CMK (cell line): ENCODE measurements around the gene ATP2B1.

Experiments
- DNase-seq: peaks from one replicate; pipeline ENCODE4 v3.0.0-alpha.2; 2010; ENCODE audit warnings: low read depth

The ATP2B1 gene

DNA sequence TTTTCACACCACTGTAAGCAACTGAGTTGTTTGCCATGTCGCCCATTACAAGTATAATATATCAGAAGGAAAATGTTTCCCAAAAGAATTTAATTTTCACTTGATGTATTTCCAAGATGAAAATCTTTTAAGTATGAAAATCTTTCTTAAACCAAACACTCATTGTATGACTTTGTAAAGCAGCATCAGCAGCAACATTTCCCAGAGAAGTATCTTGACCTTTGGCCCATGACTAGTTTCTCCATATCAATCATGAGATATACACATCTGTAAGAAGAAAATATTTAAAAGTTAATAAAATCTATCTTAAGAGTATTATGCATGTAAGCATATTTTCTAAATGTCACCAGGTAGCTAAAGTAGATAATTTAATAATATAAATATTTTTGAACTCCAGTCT, 52.8 kb downstream of the ATP2B1 start:
- no peak for DNase-seq

DNA sequence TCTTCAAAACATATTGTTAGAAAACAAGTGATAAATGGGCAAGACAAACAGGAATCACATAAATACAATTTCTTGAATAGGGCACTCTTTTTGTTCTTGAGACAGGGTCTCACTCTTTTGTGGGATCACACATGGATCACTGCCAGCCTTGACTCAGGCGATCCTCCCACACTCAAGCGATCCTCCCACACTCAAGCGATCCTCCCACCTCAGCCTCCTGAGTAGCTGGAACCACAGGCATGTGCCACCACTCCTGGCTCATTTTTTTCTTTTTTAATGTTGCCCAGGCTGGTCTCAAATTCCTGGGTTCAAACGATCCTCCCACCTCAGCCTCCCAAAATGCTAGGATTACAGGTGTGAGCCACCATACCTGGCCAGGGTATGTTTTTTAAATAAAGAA, 57.4 kb downstream of the ATP2B1 start:
- no peak for DNase-seq

DNA sequence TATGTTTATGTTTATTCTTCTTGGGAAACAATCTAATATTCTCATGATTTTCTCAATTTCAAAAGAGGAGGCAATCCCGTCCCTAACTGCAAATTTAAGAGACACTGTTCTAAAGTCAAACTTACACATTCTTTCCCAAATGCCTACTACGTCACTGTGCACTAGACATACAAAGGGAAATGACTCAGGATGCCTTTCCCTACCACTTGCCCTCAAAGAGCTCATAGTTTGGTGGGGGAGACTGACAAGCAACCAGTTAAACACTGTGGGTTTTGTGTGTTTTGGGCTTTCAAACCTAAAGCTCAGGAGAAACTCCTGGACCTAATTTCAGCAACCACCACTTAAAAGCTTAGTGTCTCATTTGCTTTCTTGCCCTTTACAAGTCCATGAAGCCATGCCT, 58.4 kb downstream of the ATP2B1 start:
- DNase-seq = no peak

DNA sequence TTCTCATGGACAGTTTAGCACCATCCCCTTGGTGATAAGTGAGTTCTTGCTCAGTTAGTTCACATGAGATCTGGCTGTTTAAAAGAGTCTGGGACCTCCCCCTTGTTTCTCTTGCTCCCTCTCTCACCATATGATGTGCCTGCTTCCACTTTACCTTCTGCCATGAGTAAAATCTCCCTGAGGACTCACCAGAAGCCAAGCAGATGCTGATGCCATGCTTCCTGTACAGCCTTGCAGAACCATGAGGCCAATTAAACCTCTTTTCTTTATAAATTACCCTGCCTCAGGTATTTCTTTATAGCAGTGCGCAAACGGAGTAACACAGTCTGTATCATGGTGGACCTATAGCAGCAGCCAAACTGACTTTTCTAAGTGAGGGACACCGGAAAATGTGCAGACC, 58.8 kb downstream of the ATP2B1 start:
- DNase-seq = no peak

DNA sequence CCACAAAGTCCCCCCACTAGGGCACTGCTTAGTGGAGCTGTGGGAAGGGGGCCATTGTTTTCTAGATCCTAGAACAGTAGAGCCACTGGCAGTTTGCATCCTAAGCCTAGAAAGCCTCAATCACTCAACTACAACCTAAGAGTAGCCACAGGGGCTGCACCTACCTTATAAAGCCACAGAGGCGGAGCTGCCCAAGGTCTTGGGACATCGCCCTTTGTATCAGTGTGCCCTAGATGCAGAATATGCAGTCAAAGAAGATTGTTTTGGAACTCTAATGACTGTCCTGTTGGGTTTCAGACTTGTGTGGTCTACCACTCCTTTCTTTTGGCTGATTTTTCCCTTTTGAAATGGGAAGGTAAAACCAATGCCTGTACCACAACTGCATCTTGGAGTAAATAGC, 59.5 kb downstream of the ATP2B1 start:
- DNase-seq = no peak

DNA sequence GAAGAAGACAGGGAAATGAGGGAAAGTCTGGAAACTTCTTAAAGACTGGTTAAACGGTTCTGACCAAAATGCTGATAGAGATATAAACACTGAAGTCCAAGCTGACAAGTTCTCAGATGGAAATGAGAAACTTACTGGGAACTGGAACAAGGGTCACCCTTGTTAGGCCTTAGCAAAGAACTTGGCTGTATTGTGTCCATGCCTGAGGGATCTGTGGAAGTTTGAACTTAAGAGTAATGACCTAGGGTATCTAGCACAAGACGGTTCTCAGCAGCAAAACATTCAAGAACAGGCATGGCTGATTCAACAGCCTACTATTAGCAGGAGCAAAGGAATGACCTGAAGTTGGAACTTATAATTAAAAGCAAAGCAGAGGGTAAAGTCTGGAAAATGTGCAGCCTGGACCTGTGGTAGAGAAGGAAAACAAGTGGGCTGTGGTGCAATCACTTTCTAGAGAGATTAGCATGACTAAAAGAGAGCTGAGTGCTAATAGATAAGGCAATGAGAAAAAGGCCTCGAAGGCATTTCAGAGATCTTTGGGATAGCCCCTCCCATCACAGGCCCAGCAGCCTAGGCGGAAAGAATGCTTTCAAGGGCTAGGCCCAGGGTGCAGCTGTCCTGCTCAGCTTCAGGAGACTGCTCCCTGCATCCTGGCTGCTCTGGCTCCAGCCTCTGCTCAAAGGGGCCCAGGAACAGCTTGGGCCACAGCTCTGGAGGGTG, 60.3 kb downstream of the ATP2B1 start:
- no peak for DNase-seq

DNA sequence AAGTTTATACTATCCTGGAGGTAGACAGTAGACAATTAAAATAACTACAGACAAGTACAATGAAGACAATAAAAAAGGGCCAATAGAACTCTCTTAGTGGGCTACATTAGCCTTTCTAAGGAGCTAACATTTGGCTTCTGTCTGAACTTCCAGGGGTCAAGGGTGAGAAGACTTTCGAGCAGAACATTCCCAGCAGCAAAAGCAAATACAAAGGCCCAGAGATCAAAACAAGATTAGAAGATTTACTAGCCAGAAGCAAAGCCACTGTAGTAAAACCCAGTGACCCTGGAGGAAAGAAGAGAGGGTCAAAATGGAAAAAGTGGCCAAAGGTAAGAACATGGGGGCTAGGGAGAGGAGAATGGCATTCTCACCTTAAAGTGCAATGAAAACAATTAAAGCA, 63.2 kb downstream of the ATP2B1 start:
- no peak for DNase-seq

DNA sequence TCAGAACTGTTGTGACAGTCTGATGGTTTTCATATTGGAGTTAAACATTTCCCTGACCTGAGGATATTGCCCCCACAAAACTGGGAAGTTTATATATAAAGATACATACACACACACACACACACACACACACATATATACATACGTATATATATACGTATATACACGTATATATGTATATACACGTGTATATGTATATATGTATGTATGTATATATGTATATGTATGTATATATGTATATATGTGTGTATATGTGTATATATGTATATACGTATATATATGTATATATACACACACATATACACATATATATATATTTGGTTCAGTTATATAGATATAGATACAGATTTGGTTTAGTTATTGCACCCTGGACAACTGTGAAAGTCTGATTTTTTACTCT, 65.7 kb downstream of the ATP2B1 start:
- no peak for DNase-seq

DNA sequence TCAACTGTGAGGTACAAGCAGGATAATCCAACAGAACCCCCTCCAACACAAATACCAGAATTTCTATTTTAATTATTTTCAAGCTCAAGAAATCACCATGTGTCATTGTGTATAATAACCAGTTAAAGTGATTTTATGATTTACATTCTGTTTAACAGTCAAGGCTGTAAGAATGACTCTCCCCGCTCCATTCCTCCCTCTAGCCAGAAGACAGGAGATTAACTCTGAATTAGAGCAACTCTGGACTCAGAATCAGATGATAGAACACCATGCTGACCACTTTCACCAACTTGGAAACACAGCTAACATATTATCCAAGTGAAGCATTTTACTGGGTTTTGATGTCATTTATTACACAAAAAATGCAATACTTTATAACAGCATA, 71.9 kb downstream of the ATP2B1 start:
- no peak for DNase-seq

DNA sequence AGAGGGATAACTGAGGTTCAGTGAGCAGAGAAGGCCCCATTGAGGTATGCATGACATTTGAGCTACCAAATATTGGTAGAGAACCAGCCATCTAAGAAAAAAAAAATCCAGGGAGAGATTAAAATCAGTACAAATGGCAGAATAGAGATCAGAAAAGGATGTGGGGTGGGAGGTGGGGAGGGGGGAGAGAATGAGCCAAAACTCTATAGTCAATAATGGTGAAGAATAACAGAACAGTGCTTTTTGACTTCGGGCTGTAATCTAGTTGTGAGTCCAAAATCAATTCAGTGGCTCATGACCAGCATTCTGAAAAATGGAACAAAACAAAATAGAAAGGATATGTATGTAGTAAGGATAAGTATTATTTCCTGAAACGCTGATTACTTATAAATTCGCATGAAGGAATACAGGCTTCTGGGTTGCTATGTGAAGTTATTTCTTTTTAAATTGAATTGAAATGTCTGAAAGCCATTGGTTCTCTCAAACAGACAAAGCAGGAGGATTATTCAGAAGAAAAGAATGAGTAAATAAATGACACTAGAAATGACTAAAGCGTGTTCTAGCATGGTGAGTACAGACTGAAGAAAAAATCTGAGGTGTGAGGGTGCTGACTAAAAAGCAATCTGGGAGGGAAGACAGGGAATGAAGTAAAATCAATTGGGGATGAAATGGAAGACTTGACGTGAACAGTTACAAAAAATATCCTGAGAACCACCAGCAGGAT, 72.4 kb downstream of the ATP2B1 start:
- no peak for DNase-seq

DNA sequence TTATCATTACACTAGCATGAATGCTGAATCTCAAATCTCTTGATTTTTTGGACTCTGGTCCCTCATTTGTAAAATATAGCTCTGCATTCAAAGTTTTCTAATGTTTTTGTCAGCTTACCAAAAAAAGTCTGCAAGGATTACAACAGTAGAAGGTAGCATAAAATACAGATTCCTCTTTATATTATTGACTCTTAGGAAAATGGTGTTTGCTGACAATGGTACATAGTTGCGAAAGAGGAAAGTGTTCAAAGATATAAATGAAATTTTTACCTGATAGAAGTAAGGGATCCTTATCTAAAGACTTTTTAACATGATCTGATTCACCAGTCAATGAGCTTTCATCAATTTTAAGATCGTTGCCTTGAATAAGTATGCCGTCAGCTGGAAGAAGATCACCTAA, 74.1 kb downstream of the ATP2B1 start:
- DNase-seq = no peak

DNA sequence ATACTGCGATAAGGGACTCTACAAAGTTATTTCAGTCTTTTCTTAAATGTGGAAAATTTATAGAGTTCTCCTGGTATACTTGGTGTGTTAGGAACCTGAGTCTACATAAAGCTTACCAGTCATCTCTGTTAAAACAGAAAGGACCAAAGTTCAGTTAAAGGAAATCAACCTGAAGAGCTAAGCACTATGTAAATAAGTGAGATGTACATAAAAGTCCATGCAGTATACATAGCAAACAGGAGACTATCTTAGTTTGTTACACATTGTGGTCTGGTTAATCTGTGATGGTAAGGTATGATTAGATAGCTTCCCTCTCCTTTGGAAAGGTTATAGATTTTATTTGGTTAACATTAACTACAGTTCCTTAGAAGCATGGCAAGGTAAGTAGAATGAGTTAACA, 75.9 kb downstream of the ATP2B1 start:
- DNase-seq = no peak

DNA sequence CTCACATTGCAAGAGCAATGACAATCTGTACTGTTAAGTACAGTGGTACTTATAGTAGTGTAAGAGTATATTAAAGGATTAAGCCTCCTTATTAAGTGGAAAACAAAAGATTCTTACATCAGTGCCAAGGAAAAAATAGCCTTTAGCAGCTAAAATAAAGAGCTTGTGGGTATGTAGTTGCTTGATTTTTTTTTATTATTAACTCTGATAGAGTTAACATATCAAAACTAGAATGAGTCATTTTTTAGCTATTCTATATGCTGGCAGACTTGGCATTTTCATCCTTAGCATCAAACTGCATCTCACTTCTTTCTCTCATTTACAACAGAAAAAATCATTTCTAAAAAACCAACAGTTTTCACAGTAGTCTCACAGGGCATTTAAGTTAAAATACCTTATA, 86.5 kb downstream of the ATP2B1 start:
- no peak for DNase-seq

DNA sequence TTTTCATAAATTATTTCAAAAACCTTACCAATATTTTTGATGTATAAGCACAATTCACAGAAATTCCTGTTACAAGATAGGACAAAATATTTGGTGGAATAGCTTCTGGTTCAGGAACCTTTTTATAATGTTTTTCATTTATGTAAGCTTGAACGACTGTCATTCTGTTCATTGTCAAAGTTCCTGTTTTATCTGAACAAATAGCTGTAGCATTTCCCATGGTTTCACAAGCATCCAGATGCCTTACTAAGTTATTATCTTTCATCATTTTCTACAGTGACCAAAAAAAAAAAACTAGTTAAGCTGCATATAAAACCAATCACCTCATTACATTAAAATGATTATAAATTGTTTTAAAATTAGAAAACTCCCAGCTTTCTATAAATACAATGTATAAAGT, 87.1 kb downstream of the ATP2B1 start:
- no peak for DNase-seq

DNA sequence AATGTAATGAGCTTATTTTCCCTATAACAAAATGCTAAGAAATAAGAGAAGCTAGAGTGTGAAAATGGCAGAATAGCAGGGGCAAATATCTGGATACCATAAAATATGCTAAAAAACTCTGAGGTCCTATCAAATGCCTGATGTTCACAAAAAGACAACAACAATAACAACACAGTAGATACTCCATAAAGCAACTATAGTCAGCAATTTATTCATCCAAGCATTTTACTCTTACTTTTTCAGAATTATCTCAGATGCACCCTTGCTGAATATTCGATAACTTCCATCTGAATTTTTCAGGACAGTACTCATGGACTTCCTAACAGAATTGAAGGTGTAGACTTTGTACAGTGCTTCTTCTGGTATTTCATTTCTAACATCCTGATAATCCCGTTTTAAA, 88.9 kb downstream of the ATP2B1 start:
- no peak for DNase-seq

DNA sequence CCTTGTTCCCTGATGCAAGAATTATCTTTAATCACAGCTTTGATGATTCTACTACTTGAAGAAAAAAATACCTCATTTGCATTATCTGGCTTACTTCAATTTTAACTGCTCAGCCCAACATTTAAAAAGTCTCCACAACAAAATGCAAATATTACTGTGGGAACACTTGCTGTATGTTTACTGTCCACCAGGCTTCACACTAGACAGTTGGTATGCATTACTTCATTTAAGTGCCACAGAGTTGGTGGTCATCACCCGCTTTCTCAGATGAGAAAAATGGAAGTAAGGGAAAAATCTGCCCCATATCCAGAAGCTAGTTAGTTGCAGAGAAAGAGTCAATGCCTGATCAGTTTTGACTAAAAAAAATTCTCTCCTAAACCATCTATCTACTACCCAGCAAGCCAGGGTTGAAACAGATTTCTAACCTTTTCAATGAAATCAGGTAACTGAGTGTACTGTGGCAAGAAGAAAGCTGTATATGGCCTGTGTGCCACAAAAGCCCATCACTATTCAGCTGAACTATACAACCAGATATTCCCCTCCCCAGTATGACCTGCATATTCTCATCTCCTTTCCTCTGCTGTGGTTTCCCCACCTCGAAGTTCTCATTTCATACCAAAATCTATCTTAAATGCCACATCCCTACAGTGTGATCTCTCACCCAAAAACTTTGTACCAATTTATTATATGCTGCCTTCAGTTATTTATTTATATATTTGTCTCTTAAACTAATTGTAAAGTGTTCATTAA, 90.3 kb downstream of the ATP2B1 start:
- DNase-seq = no peak

DNA sequence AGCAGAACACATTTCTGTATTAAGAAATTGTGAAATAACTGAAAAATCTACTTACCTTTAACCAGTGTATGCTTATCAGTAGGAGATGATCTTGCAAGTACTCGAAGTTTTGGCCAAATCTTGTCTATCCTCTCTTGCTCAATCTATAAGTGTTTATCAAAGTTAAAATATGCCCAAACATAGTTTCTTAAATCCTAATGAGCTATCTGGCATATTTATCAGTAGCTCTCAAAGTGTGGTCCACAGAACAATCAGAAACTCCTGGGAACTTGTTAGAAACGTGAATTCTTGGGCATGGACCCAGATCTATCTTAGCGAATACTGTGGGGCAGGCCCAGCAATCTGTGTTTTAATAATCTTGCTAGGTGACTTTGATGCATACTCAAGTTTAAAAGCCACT, 98.3 kb downstream of the ATP2B1 start:
- no peak for DNase-seq

DNA sequence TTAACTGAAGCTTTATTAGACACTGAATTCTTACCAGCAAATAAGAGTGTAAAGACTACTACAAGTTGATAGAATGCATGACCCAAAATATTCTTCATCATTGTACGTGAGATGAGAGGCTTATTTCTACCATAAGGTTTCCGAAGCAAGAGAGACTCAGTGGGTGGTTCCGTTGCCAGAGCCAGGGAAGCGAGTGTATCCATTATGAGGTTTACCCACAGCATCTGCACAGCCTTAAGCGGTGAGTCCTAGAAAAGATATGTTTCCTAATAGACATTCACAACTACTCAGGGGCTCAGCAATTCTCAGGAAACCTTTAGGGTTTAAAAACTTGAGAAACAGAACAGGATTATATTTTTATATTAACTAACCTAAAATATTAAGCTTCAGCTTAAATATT, 105.0 kb downstream of the ATP2B1 start:
- no peak for DNase-seq

DNA sequence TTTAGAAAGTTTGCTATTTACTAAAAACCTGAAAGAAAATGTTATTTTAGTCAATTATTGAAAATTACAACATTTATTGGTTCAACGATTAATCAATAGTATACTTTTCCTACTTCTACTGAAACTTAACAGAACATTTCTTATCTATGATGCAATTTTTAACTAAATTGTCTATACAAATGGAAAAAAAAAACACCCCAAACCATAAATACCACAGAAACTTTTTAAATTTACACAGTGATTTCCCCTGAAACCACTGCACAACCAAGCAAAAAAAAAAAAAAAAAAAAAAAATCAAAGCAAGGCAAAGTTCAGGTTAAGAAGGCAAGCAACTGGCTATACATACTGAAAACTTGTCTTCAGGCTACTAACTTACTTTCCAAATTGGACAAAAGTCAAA, 110.9 kb downstream of the ATP2B1 start:
- DNase-seq = no peak

DNA sequence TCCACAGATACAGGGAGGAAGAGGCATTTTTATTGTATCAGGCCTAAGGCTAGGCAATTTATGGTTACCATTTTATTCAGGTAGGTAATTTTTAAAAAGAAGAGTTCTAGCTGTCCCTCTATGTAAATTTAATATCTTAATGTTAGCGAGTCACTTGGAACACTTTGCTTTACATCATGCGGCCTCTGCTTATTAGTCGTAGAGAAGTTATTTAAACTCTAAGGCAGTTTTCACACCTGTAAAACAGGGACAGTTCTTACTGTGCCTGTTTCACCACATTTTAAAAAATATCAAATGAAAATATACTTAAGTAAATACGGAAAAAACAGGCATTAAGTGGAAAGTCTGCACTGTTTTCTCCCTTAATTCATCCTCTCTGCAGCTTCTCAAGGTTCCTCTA, 111.4 kb downstream of the ATP2B1 start:
- no peak for DNase-seq

DNA sequence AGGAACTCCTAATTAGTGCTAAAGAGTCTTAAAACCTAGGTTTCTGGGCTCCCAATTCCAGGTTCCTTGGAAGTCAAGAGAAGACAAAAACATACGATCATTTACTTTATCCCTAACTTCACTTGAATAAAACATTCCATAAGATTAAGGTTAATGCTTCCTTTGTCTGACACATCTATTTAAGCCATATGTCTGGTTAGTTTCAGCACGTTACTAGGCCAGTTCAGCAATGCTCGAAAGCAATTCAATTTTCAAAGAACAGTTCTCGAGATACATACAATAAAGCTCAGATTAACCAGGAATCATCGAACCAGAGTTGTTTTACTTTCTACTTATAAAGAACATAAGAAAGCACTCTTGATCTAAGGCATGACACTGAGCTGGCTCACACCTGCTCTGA, 114.8 kb downstream of the ATP2B1 start:
- DNase-seq = no peak

DNA sequence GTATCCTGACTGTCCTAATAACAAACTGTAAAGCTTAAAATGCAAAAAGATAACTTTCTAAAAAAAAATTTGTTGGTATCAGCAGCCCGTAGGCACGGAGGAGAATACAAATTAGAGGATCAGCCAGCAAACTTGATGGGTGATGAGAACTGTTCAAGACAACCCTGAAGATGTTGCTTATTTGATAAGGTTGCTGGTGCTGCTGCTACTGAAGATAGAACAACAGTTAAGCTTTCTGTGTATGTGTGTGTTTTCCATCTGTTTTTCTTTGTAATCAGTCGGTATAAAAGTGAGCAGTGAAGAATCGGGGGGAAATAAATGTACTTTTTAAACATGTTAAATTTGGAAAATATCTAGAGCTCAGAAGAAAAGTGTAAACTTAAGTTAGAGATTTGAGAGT, 115.4 kb downstream of the ATP2B1 start:
- DNase-seq = no peak

DNA sequence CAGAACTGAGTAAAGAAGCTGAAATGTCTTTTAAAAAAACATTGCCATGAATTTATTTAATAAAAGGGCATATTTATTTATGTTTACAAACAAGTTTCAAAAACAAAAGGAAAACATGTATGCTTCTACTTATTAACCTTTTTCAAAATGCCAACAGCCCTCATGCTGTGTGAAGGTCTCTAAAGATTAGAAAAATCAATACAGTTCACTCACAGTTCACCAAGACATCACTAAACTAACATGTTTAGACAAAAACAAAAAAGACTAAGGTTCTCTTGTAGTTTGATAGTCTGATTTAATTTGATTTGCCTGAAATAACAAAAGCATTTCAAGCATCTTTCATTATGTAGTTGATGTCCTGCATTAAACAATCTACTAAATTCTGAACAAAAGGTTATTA, 118.9 kb downstream of the ATP2B1 start:
- DNase-seq = no peak
